Ramos (cell line): ENCODE data around the gene PBX1.

Source experiments
- in situ Hi-C: fragments of 300-500 bp; cut with MboI; formaldehyde crosslinking; loops from one replicate; pipeline ENCODE4 v1.14.3; 2022; ENCODE audit warnings: low sequenced_read_pairs; ENCODE audit not compliant: unreplicated experiment

The PBX1 gene

GRCh38 chr1:164688791-164689190, 129.8 kb downstream of the PBX1 start:
- in situ Hi-C loops = no loop called here

GRCh38 chr1:164689672-164690511, 130.9 kb downstream of the PBX1 start:
- in situ Hi-C loops = no loop called here

- in situ Hi-C loops = no loop called here
Observed at GRCh38 chr1:164692420-164692819, 133.4 kb downstream of the PBX1 start.

GRCh38 chr1:164693564-164694359, 134.8 kb downstream of the PBX1 start:
- in situ Hi-C loops = no loop called here

- in situ Hi-C loops = no loop called here
Observed at GRCh38 chr1:164694505-164694904, 135.5 kb downstream of the PBX1 start.

- in situ Hi-C loops = no loop called here
Observed at GRCh38 chr1:164695956-164696665, 137.1 kb downstream of the PBX1 start.

GRCh38 chr1:164699815-164700491, 141.0 kb downstream of the PBX1 start:
- in situ Hi-C loops = no loop called here

GRCh38 chr1:164700683-164701082, 141.7 kb downstream of the PBX1 start:
- in situ Hi-C loops = no loop called here

GRCh38 chr1:164701189-164701761, 142.3 kb downstream of the PBX1 start:
- in situ Hi-C loops = no loop called here

- in situ Hi-C loops = no loop called here
Observed at GRCh38 chr1:164702216-164702615, 143.2 kb downstream of the PBX1 start.

GRCh38 chr1:164702664-164703063, 143.7 kb downstream of the PBX1 start:
- in situ Hi-C loops = no loop called here

GRCh38 chr1:164703463-164703862, 144.5 kb downstream of the PBX1 start:
- in situ Hi-C loops = no loop called here

GRCh38 chr1:164703960-164704411, 145.0 kb downstream of the PBX1 start:
- in situ Hi-C loops = no loop called here

- in situ Hi-C loops = no loop called here
Observed at GRCh38 chr1:164704954-164705353, 146.0 kb downstream of the PBX1 start.

- in situ Hi-C loops = no loop called here
Observed at GRCh38 chr1:164706606-164706987, 147.6 kb downstream of the PBX1 start.

- in situ Hi-C loops = no loop called here
Observed at GRCh38 chr1:164707868-164708331, 148.9 kb downstream of the PBX1 start.

- in situ Hi-C loops = no loop called here
Observed at GRCh38 chr1:164708596-164708995, 149.6 kb downstream of the PBX1 start.

- in situ Hi-C loops = no loop called here
Observed at GRCh38 chr1:164709126-164709525, 150.1 kb downstream of the PBX1 start.

GRCh38 chr1:164709541-164710278, 150.7 kb downstream of the PBX1 start:
- in situ Hi-C loops = no loop called here
